ENCODE results near the gene CRELD1.
"Not testable (repeated sequence)": the region's sequence is repeated elsewhere in the genome, so short reads cannot be mapped to it uniquely, and the experiment has no call there.

The CRELD1 gene

GRCh38 chr3:9932843-9933560 lies 632 bp upstream of the CRELD1 start:
- peak; percentile 67 to 88 (median 80) for DNase-seq (ENCODE audit: low read depth in 4 of 4, low spot score in 1 of 4)

GRCh38 chr3:9934235-9934621 lies 594 bp downstream of the CRELD1 start:
- DNase-seq (ENCODE audit: low read depth in 4 of 4, low spot score in 1 of 4), result no peak

DNA sequence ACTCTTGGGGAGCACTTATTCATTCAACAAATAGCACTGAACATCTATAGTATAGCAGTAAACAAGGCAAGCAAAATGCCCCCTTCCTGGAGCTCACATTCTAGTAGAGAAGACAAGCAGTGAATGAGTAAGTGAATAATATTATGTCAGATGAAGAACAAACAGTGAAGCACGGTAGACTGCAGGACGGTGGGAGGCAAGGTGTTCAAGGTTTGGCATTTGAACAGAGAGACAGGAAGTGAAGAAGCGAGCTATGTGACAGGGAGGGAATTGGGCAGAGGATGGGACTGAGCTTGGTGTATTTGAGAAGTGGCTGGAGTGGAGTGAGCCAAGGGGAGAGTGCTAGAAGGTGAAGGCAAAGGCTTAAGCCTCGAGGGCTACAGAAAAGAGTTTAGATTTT lies 1.4 kb downstream of the CRELD1 start:
- DNase-seq (ENCODE audit: low read depth in 4 of 4, low spot score in 1 of 4), result no peak

- DNase-seq (ENCODE audit: low read depth in 4 of 4, low spot score in 1 of 4), result no peak
These were observed 2.4 kb downstream of the CRELD1 start for GRCh38 chr3:9935966-9936510.

DNA sequence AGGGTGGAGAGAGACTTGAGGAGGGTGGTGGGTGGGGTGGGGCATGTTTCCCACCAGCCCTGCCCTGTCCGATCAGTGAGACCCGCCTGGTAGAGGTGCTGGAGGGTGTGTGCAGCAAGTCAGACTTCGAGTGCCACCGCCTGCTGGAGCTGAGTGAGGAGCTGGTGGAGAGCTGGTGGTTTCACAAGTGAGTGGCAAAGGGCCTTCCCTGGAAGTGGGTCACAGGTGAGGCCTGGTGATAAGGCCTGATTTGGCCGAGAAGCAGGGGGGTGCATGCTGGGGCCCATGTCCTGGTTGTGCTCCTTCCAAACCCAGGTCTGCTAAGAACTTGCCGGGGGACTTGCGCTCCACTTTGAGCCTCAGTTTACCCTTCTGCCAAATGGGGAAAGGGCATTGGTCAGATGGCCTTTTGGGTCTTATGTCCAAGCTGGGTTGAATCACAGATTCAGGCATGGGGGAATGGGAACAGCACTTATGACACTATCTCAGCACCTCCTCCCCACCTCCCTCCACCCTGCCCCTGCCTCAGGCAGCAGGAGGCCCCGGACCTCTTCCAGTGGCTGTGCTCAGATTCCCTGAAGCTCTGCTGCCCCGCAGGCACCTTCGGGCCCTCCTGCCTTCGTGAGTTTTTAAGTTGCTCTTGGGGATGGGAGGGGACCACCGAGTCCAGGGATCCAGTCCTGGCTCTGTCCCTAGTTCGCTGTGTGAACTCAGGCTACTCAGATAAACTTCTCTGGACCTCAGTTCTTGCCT lies 4.0 kb downstream of the CRELD1 start:
- no peak for DNase-seq (ENCODE audit: low read depth in 4 of 4, low spot score in 1 of 4)

DNA sequence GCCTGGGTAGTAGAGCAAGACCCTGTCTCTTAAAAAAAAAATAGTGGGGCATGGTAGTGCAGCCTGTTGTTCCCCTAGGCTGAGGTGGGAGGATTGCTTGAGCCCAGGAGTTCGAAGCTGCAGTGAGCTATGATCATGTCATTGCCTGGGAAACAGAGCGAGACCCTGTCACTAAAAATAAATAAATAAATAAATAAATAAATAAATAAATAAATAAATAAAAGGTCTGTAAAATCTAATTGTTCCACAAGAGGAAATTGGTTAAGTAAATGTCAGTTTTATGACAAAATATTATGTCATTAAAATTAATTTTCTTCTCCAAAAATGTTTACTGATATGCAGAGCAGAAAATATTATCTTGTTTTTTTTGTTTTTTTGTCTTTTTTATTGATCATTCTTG lies 5.3 kb downstream of the CRELD1 start:
- no peak for DNase-seq (ENCODE audit: low read depth in 4 of 4, low spot score in 1 of 4)

- not testable (repeated sequence) for DNase-seq (ENCODE audit: low read depth in 4 of 4, low spot score in 1 of 4)
These were observed 6.3 kb downstream of the CRELD1 start for GRCh38 chr3:9939906-9940305.

- no peak for DNase-seq (ENCODE audit: low read depth in 4 of 4, low spot score in 1 of 4)
These were observed 7.1 kb downstream of the CRELD1 start for GRCh38 chr3:9940746-9941145.

- DNase-seq (ENCODE audit: low read depth in 4 of 4, low spot score in 1 of 4), result no peak
These were observed 8.5 kb downstream of the CRELD1 start for GRCh38 chr3:9942164-9942563.

- DNase-seq (ENCODE audit: low read depth in 4 of 4, low spot score in 1 of 4), result no peak
These were observed 9.5 kb downstream of the CRELD1 start for GRCh38 chr3:9942934-9943690.

DNA sequence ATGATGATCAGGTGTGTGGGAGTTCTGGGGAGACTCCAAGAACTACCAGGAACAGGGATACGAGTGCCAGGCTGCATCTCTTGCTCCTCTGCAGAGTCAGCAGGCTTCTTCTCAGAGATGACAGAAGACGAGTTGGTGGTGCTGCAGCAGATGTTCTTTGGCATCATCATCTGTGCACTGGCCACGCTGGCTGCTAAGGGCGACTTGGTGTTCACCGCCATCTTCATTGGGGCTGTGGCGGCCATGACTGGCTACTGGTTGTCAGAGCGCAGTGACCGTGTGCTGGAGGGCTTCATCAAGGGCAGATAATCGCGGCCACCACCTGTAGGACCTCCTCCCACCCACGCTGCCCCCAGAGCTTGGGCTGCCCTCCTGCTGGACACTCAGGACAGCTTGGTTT lies 10.6 kb downstream of the CRELD1 start:
- no peak for DNase-seq (ENCODE audit: low read depth in 4 of 4, low spot score in 1 of 4)

GRCh38 chr3:9945358-9945757 lies 11.7 kb downstream of the CRELD1 start:
- DNase-seq (ENCODE audit: low read depth in 4 of 4, low spot score in 1 of 4), result no peak

DNA sequence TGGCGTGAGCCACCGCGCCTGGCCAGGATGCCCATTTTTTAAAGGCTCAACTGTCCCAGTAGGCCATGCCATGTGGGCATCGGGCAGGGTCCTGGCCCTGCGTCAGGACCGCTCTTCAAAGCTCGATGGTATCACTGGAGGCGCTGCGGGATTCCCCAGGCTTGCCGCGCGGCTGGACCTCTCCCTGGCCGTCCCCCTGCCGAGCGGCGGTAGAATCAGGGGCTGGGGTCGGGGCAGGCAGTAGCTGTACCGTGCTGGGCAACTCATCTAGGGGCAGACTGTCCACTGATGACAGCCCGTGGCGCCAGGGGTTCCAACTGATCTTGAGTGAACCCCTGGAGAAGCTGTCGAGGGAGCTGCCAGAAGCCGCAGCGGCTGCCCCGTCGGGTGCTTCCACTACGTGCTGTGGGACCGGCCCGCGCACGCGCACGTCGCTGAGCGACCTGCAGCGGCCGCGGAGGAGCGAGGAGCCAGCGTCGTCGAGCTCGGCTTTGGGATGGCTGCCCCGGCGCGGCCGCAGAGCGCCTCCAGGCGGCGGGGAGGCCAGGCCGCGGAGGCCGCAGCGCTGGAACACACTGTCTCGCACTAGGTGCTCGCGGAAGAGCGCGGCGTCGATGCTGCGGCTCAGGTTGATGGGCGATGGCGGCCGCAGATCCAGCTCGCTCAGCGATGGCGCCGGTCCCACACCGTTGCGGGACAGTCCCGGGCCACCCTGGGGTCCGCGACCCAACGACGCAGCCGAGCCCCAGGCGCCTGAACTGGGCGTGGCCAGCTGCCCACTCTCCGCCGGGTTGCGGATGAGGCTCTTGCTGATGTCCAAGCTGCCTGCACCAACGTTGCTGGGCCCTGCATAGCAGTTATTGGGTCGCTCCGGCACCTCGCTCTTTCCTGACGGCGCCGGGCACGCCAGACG lies 12.7 kb downstream of the CRELD1 start:
- DNase-seq (ENCODE audit: low read depth in 4 of 4, low spot score in 1 of 4), result peak; percentile 38 to 67 (median 64)

DNA sequence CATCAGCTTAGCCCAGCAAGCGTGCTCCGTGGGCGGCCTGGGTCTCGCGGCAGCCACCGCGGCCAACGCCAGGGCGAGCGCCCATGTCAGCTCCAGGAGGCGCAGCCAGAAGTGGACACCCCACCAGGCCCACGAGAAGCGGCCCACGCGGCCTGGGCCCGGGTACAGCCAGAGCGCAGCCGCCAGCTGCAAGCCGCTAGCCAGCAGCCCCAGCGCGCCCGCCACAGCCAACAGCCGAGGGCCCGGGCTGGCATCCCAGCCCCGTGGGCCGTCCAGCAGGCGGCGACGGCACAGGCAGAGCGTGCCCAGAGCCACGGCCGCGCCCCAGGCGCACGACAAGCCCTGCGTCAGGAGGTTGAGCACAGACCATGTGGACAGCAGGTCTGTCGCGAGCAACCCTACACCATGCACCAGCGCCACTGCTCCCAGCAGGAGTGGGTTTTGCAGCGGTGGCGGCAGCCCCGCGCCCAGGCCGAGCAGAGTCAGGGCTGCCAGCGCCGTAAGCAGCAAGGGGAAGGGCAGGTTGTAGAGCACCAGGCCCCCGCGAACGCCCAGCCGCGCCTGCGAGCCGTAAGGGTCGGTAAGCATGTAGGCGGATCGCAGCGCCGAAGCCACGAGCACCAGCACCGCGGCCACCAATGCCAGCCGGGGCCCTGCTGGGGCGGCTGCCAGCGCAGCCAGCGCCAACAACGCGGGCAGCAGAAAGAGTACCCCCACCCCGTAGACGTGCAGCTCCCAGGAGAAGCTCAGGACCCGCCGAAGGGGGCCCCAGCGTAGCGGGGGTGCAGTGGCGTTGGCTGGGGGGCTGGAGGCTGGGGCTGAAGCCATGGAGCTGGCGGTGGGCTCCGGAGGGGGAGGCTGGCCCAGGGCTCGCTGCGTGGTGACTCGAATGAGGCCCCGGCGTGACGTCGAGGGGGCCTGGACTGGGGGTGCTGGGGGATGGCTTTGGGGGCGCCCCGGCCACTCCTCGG lies 13.7 kb downstream of the CRELD1 start:
- no peak for DNase-seq (ENCODE audit: low read depth in 4 of 4, low spot score in 1 of 4)

- no peak for DNase-seq (ENCODE audit: low read depth in 4 of 4, low spot score in 1 of 4)
These were observed 15.0 kb downstream of the CRELD1 start for GRCh38 chr3:9948586-9948985.

GRCh38 chr3:9949115-9949514 lies 15.5 kb downstream of the CRELD1 start:
- DNase-seq (ENCODE audit: low read depth in 4 of 4, low spot score in 1 of 4), result no peak

DNA sequence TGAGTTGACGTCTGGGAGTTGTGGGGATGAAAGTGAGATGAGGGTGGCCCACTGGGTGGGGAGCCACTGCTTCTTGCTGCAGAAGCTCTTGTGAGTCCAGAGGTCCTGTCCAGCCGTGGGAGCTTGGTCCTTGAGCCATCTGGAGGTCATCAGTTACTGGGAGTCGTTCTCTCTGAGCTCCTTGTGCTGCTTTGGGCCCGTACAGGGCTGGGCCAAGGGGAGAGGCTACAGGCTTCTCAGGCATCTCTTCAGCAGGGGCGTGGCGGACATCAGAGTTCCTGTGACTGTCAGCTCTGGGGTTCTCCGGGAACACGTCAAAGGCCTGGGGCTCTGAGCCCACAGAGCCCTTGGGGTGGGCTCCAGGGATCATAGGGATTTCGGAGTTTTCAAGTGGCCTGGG lies 16.0 kb downstream of the CRELD1 start:
- DNase-seq (ENCODE audit: low read depth in 4 of 4, low spot score in 1 of 4), result no peak

- DNase-seq (ENCODE audit: low read depth in 4 of 4, low spot score in 1 of 4), result no peak
These were observed 17.5 kb downstream of the CRELD1 start for GRCh38 chr3:9951126-9951525.

DNA sequence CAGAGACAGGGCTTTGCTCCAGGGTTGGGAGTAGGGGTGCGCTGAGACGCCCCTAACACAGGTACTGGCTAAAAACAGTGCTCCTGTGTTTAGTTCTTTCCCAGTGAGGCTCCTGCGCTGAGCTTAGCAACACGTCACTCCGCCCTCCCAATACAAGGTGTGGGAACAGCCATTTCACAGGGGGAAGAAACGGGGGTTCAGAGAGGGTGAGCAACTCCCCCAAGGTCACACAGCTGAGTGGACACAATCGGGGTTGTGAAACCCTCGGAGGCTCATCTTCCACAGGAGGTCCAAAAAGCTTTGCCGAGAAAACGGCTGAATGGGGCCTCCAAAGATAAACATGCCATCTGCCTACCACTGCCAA lies 17.9 kb downstream of the CRELD1 start:
- no peak for DNase-seq (ENCODE audit: low read depth in 4 of 4, low spot score in 1 of 4)
